Progenitor cell of endocrine pancreas (in vitro differentiated cells): ENCODE data around the gene KIF9. TPM values are rescaled to one million over a fixed set of nuclear protein-coding genes. Genes with fewer than 3 reads are reported as not detected.

Source experiments
- DNase-seq: peaks from one replicate; pipeline ENCODE4 v3.0.0; 2021; ENCODE audit warnings: low spot score; ENCODE audit not compliant: unreplicated experiment
- H3K27ac Mint-ChIP-seq: 2 replicates; pipeline ENCODE4 v1.8.0; 2021; ENCODE audit warnings: mild to moderate bottlenecking, moderate library complexity, mixed read lengths
- H3K27me3 Mint-ChIP-seq: 2 replicates; pipeline ENCODE4 v1.8.0; 2021; ENCODE audit warnings: mixed read lengths
- H3K36me3 Mint-ChIP-seq: 2 replicates; pipeline ENCODE4 v1.8.0; 2022; ENCODE audit warnings: mixed read lengths; ENCODE audit not compliant: insufficient read depth
- H3K4me1 Mint-ChIP-seq: 2 replicates; pipeline ENCODE4 v1.8.0; 2021; ENCODE audit warnings: low read depth, mixed read lengths
- H3K4me3 Mint-ChIP-seq: 2 replicates; pipeline ENCODE4 v1.8.0; 2021; ENCODE audit warnings: low read depth, mild to moderate bottlenecking, moderate library complexity, mixed read lengths
- H3K9me3 Mint-ChIP-seq: 2 replicates; pipeline ENCODE4 v1.8.0; 2021; ENCODE audit warnings: low read depth, mixed read lengths
- total RNA-seq: library from RNA; stranded (reverse); gene quantifications from 2 replicates; pipeline ENCODE4 v1.2.1, GENCODE V29; 2021
- TF ChIP-seq, protein P1 (sequence below): fragments of 200-600 bp; sonication (generic); IDR thresholded peaks from one replicate; pipeline ENCODE4 v1.5.0; 2021; ENCODE audit warnings: antibody characterized with exemption, mild to moderate bottlenecking; ENCODE audit not compliant: unreplicated experiment

Gene KIF9
- total RNA-seq, 1 donor from 2014 or later = 14.2 TPM

DNA sequence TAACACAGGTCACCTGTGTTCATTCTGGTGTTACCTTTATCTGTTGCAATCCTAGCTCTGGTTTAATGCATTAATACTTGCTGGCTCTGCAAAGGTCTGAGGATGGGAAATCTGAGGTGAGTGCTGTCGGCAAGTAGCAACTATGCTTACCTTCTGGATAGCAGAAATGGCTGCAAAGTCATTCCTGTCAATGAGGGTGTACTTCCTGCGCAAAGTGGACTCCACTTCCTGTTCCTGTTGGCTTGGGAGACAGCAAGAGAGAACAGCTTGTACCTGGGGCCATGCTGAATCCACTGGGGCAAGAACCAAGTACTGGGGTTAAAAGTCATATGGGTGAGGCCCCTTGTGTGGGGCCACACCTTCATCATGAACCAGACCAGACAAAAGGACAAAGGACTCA lies 37.3 kb downstream of the KIF9 start:
- H3K36me3 Mint-ChIP-seq = no peaks in the 10 kb centered on the region
- no peak overlapping the region for H3K27ac Mint-ChIP-seq
- no peaks in the 10 kb centered on the region for H3K27me3 Mint-ChIP-seq
- H3K4me3 Mint-ChIP-seq = no peak overlapping the region
- TF ChIP-seq, protein P1, sequence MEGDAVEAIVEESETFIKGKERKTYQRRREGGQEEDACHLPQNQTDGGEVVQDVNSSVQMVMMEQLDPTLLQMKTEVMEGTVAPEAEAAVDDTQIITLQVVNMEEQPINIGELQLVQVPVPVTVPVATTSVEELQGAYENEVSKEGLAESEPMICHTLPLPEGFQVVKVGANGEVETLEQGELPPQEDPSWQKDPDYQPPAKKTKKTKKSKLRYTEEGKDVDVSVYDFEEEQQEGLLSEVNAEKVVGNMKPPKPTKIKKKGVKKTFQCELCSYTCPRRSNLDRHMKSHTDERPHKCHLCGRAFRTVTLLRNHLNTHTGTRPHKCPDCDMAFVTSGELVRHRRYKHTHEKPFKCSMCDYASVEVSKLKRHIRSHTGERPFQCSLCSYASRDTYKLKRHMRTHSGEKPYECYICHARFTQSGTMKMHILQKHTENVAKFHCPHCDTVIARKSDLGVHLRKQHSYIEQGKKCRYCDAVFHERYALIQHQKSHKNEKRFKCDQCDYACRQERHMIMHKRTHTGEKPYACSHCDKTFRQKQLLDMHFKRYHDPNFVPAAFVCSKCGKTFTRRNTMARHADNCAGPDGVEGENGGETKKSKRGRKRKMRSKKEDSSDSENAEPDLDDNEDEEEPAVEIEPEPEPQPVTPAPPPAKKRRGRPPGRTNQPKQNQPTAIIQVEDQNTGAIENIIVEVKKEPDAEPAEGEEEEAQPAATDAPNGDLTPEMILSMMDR = no peak
- DNase-seq = no peak
- H3K4me1 Mint-ChIP-seq = no peaks in the 10 kb centered on the region
- H3K9me3 Mint-ChIP-seq = no peaks in the 10 kb centered on the region

DNA sequence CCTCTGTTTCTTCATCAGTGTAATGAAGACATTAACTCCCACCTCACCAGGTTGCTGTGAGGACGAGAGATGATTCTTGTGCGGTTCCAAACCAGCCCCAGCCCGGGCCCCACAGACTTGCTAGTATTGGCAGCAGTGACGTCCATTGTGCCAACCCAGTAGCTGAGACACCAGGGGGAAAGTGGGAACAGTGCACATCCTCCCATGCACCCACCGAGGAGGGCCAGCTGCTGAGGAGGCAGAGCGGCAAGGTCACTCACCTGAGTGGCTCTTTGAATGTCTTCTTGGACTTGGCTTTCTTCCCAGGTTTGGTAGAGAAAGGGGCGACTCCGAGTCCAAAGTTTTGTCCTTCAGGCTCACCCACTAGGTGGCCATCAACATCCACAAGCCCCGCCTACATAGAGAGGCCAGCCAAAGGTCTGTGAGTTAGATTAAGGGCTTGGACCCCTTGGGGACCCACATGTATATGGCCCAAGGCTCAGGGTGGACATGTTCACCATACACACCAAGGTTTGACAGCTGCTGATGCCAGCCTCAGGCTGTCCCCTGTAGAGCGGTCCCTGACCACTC lies 38.0 kb downstream of the KIF9 start:
- H3K4me3 Mint-ChIP-seq = no peak overlapping the region
- no peak overlapping the region for H3K27ac Mint-ChIP-seq
- H3K9me3 Mint-ChIP-seq = no peaks in the 10 kb centered on the region
- TF ChIP-seq, protein P1 = no peak
- H3K36me3 Mint-ChIP-seq = no peaks in the 10 kb centered on the region
- H3K4me1 Mint-ChIP-seq = no peaks in the 10 kb centered on the region
- DNase-seq = no peak
- H3K27me3 Mint-ChIP-seq = no peaks in the 10 kb centered on the region

DNA sequence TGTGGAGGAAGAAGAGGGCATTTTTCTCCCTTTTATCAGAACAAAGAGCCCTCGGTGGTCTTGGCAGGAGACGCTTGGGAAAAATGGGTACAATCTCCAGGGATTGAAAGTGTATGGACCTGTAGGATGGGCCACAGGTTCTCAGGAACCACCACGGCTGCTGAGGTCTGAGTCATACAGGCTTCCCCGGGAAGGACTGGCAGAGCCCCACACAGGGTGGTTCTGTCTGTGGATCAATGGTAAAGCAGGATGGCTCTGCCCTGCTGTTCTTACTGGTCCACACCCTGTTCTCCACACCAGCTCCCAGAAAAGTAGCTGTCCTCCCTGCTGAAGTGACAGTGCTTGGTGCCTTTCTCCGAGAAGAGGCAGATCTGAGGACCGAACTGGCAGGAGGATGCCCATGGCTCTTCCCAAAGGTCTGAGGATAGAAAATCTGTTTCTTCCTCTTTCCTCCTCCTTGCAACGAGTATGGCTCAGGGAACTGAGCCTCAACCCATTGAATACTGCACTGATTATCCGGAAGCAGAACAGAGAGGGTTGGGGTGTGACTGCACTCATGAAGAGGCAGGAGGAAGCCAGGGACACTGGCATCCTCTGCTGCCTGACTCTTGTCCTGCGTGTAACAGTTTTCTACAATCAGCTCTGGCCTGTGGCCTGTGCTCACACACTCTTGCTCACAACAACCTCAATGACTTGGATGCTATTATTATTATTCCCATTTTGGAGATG lies 39.0 kb downstream of the KIF9 start:
- Mint-ChIP-seq H3K9me3 (no peaks in the 10 kb centered on the region), H3K36me3 (no peaks in the 10 kb centered on the region)

DNA sequence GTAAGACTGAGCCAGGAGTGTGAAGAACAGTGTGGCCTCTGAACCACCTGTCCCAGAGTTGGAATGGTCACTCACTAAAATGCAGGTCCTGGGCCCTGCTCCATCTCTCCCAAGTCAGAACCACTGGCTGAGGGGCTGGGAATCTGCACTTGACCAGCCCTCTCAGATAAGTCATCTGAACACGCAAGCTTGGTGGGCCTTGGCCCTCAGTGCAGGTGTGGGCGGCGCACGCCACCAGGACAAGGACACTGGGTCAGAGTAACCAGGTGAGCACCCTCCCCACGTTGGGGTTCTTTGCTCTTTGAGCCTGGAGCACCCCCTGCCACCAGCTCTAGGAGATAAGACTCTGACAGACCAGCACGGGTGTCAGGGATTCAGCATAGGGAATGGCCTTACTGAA lies 42.7 kb downstream of the KIF9 start:
- TF ChIP-seq, protein P1 = no peak
- Mint-ChIP-seq H3K27me3 (no peaks in the 10 kb centered on the region), H3K9me3 (no peaks in the 10 kb centered on the region), H3K36me3 (peaks cover 1% of the 10 kb centered on the region), H3K4me3 (no peak overlapping the region), H3K4me1 (peaks cover 11% of the 10 kb centered on the region), H3K27ac (no peak overlapping the region)
- DNase-seq = no peak

More for the DNA sequence above, 39.0 kb downstream of the KIF9 start:
- TF ChIP-seq, protein P1 = no peak
- no peak overlapping the region for H3K4me3 Mint-ChIP-seq
- no peaks in the 10 kb centered on the region for H3K4me1 Mint-ChIP-seq
- H3K27me3 Mint-ChIP-seq = no peaks in the 10 kb centered on the region
- H3K27ac Mint-ChIP-seq = no peak overlapping the region
- DNase-seq = no peak

DNA sequence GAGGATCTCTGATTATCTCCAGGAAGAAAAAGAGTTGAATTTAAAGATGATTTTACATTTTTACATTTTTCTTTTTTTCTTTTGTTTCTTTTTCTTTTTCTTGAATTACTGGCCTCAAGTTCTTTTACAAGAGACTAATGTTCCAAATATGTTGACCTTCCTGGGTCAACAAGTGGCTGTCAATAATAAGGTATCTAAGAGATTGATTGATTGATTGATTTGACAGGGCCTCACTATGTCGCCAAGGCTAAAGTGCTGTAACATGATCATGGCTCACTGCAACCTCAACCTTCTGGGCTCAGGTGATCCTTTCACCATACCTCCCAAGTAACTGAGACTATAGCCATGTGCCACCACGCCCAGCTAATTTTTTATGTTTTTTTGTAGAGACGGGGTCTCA lies 44.6 kb downstream of the KIF9 start:
- TF ChIP-seq, protein P1 = no peak
- Mint-ChIP-seq H3K9me3 (no peaks in the 10 kb centered on the region), H3K4me3 (no peak overlapping the region), H3K27ac (no peak overlapping the region), H3K36me3 (peaks cover 1% of the 10 kb centered on the region), H3K27me3 (no peaks in the 10 kb centered on the region), H3K4me1 (peaks cover 11% of the 10 kb centered on the region)
- no peak for DNase-seq
